Measurements from ENCODE around the gene DNAH8. TPM values are rescaled to one million over a fixed set of nuclear protein-coding genes. Genes with fewer than 3 reads are reported as not detected.

The DNAH8 gene
- total RNA-seq, 4 donors from 2014 or later, result not detected

- Histone ChIP-seq H3K27me3 (peaks cover 0 to 23% (median 16%) of the 10 kb centered on the region in 3 donors), H3K36me3 (no peaks in the 10 kb centered on the region), H3K4me1 (no peaks in the 10 kb centered on the region), H3K4me3 (no peak overlapping the region), H3K9me3 (no peaks in the 10 kb centered on the region), H3K27ac (no peak overlapping the region)
- ATAC-seq, result no peak
- no peak for DNase-seq
- in situ Hi-C loops (cut with MboI; ENCODE audit: low sequenced_read_pairs in 4 of 4), result loop anchor here in 2 of 4 donors (25.0 kb wide), 1 partner anchor 326 kb away; the partner anchor contains the start of genes KCNK16 (in 2 of the 2) and KCNK17 (in 2 of the 2)
- intact Hi-C loops (cut with DNase I; ENCODE audit: low total_unique reads), result no loop called here
- no peak for TF ChIP-seq POLR2A (IDR thresholded peaks at IDR 0.05)
- TF ChIP-seq CTCF (IDR thresholded peaks at IDR 0.05 in 4 of 5, conservative IDR thresholded peaks at IDR 0.05 in 1 of 5), result no peak
These were observed 270.7 kb downstream of the DNAH8 start for GRCh38 chr6:38985839-38986238.

DNA sequence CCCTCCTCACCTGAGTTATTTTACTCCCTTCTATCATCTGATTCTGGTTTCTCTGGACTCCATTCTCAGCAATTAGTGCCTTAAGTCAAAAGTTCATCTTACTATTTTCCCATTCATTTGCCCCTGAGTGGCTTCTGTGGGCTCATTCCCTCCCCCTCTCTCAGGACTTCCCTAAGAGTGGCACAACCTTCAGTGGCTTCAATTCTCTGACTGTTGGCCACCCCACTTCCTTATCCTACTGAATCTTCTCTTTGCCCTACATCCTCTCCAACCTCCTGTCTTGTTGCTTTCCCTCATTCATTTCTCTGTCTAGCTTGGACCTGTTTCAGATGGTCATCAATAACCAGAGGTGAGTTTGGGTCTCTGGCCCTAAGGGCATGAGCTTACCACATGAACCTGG, 272.4 kb downstream of the DNAH8 start:
- no peaks in the 10 kb centered on the region for H3K9me3 ChIP-seq
- H3K27ac ChIP-seq, result no peak overlapping the region
- H3K4me3 ChIP-seq, result no peak overlapping the region
- ATAC-seq, result no peak
- H3K4me1 ChIP-seq, result no peaks in the 10 kb centered on the region
- DNase-seq, result no peak
- no peaks in the 10 kb centered on the region for H3K36me3 ChIP-seq
- intact Hi-C loops (cut with DNase I; ENCODE audit: low total_unique reads) (no loop called here), in situ Hi-C loops (cut with MboI; ENCODE audit: low sequenced_read_pairs in 4 of 4) (loop anchor here in 2 of 4 donors (25.0 kb wide), 1 partner anchor 325 kb away; the partner anchor contains the start of genes KCNK16 (in 2 of the 2) and KCNK17 (in 2 of the 2))
- H3K27me3 ChIP-seq, result peaks cover 0 to 16% (median 7%) of the 10 kb centered on the region in 3 donors
- TF ChIP-seq POLR2A (IDR thresholded peaks at IDR 0.05), result no peak
- TF ChIP-seq CTCF (IDR thresholded peaks at IDR 0.05 in 4 of 5, conservative IDR thresholded peaks at IDR 0.05 in 1 of 5), result no peak

DNA sequence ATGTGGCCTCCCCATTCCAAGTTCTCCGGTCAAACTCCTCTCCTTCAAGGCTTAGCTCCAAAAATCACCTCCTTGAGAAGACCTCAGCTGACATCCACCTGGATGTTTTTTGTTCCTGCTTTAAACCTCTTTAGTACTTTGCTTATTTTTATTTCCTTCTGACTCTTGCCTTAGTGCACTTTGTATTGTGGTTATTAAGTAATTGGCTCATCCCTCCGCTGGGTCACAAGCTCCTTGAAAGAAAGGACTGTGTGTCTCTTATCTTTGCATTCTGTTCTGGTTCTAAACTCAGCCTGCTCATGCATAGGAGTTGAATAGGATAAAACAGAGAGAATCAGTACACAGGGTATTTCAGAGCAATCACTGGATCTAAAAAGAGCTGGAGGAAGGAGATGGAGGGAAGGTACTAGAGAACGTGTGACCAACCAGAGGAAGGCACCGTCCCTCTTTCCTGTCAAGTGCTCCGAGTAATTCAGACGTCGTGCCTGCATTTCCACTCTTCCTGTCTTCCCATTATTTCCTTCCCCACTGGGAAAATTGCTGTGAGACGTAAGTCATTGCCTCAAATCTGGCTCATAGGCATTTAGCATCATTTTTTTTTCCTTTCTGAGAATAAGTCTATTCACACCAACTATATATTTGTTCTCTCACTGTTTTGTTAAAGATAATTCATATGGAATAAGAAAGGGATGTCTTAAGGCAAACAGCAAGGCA, 273.8 kb downstream of the DNAH8 start:
- Histone ChIP-seq H3K9me3 (no peaks in the 10 kb centered on the region), H3K27me3 (peaks cover 0 to 13% (median 0%) of the 10 kb centered on the region in 3 donors), H3K4me1 (no peaks in the 10 kb centered on the region), H3K36me3 (no peaks in the 10 kb centered on the region), H3K4me3 (no peak overlapping the region), H3K27ac (no peak overlapping the region)
- intact Hi-C loops (cut with DNase I; ENCODE audit: low total_unique reads) (no loop called here), in situ Hi-C loops (cut with MboI; ENCODE audit: low sequenced_read_pairs in 4 of 4) (loop anchor here in 2 of 4 donors (25.0 kb wide), 1 partner anchor 323 kb away; the partner anchor contains the start of genes KCNK16 (in 2 of the 2) and KCNK17 (in 2 of the 2))
- DNase-seq (no peak), ATAC-seq (no peak)
- TF ChIP-seq CTCF (IDR thresholded peaks at IDR 0.05 in 4 of 5, conservative IDR thresholded peaks at IDR 0.05 in 1 of 5), result no peak
- no peak for TF ChIP-seq POLR2A (IDR thresholded peaks at IDR 0.05)

- H3K4me1 ChIP-seq, result no peaks in the 10 kb centered on the region
- ATAC-seq (no peak), DNase-seq (no peak)
- no peak for TF ChIP-seq POLR2A (IDR thresholded peaks at IDR 0.05)
- no peak for TF ChIP-seq CTCF (IDR thresholded peaks at IDR 0.05 in 4 of 5, conservative IDR thresholded peaks at IDR 0.05 in 1 of 5)
- no peaks in the 10 kb centered on the region for H3K9me3 ChIP-seq
- intact Hi-C loops (cut with DNase I; ENCODE audit: low total_unique reads), result no loop called here
- H3K36me3 ChIP-seq, result no peaks in the 10 kb centered on the region
- in situ Hi-C loops (cut with MboI; ENCODE audit: low sequenced_read_pairs in 4 of 4), result loop anchor here in 2 of 4 donors (25.0 kb wide), 1 partner anchor 322 kb away; the partner anchor contains the start of genes KCNK16 (in 2 of the 2) and KCNK17 (in 2 of the 2)
- no peak overlapping the region for H3K4me3 ChIP-seq
- peaks cover 0 to 11% (median 0%) of the 10 kb centered on the region in 3 donors for H3K27me3 ChIP-seq
- no peak overlapping the region for H3K27ac ChIP-seq
These were observed 275.4 kb downstream of the DNAH8 start for GRCh38 chr6:38990475-38990874.

Measured in gastrocnemius medialis (tissue), 4 donors.